Suprapubic skin (tissue), 4 donors: ENCODE data around the gene LRMDA.

ENCODE experiments used
- POLR2A ChIP-seq, 2 donors: fragments of 450-650 bp; IDR thresholded peaks; one replicate each; pipeline ENCODE4 v1.6.1; 2017; ENCODE audit warnings: antibody characterized with exemption in 2 of 2, mild to moderate bottlenecking in 2 of 2, moderate library complexity in 2 of 2
- POLR2AphosphoS5 ChIP-seq, 3 donors: sonication (generic); formaldehyde crosslinking; IDR thresholded peaks; one replicate each; pipeline ENCODE4 v1.6.1; 2017; ENCODE audit warnings: antibody characterized with exemption in 3 of 3
- TF ChIP-seq, protein P1 (sequence below), 2 donors: fragments of 200-600 bp in 1 of 2; fragments of 450-650 bp in 1 of 2; sonication (generic) in 1 of 2; IDR thresholded peaks; one replicate each; pipeline ENCODE4 v1.5.1; 2016 to 2019; ENCODE audit warnings: antibody characterized with exemption in 2 of 2, mild to moderate bottlenecking in 1 of 2, moderate library complexity in 1 of 2

DNA sequence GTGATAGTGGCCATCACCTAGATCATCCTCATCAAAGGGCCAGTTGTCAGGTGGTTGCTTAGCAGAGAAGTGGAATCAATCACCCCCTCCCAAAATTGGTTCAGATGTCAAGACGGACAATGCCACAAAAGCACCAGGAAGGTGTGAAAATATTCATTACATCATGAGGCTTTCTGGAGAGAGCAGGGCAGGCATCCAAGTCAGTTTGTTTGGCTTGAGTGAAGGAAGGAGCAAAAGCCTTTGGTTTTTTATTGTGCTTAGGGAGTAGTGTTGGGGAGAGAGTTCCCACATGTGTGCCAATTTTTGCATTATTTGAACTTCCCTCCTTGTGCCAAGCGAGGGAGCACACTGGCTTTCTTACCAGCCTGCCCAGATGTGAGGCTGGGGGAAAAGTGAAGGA lies 1082.9 kb downstream of the LRMDA start:
- TF ChIP-seq, protein P1, sequence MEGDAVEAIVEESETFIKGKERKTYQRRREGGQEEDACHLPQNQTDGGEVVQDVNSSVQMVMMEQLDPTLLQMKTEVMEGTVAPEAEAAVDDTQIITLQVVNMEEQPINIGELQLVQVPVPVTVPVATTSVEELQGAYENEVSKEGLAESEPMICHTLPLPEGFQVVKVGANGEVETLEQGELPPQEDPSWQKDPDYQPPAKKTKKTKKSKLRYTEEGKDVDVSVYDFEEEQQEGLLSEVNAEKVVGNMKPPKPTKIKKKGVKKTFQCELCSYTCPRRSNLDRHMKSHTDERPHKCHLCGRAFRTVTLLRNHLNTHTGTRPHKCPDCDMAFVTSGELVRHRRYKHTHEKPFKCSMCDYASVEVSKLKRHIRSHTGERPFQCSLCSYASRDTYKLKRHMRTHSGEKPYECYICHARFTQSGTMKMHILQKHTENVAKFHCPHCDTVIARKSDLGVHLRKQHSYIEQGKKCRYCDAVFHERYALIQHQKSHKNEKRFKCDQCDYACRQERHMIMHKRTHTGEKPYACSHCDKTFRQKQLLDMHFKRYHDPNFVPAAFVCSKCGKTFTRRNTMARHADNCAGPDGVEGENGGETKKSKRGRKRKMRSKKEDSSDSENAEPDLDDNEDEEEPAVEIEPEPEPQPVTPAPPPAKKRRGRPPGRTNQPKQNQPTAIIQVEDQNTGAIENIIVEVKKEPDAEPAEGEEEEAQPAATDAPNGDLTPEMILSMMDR (IDR thresholded peaks at IDR 0.05) = no peak
- no peak for TF ChIP-seq POLR2A (IDR thresholded peaks at IDR 0.05)
- TF ChIP-seq POLR2AphosphoS5 (IDR thresholded peaks at IDR 0.05) = no peak
